GM21447 (cell line): ENCODE measurements around the gene CEP43.

Source experiments
- ATAC-seq: cut with Tn5 transposase; IDR thresholded peaks from one replicate; pipeline ENCODE4 v1.9.1; 2021; ENCODE audit not compliant: unreplicated experiment

CEP43 gene

GRCh38 chr6:166999145-166999883 lies at the start of gene CEP43:
Gene CEP43 (plus strand): TSS chr6:166999397. CDS start chr6:166999413, 16 bp downstream.
- peak; percentile 82 for ATAC-seq

- no peak for ATAC-seq
Measured at GRCh38 chr6:166949528-166950442, 49.4 kb upstream of the CEP43 start.

- ATAC-seq, result peak; percentile 47
Measured at GRCh38 chr6:166950443-166950821, 48.8 kb upstream of the CEP43 start.

- ATAC-seq, result peak; percentile 86
Measured at GRCh38 chr6:166950892-166951669, 48.1 kb upstream of the CEP43 start.

- ATAC-seq, result no peak
Measured at GRCh38 chr6:166951670-166952060, 47.5 kb upstream of the CEP43 start.

GRCh38 chr6:166952121-166952520 lies 47.1 kb upstream of the CEP43 start:
- no peak for ATAC-seq

GRCh38 chr6:166952567-166953486 lies 46.4 kb upstream of the CEP43 start:
- ATAC-seq, result no peak

GRCh38 chr6:166954118-166954713 lies 45.0 kb upstream of the CEP43 start:
- no peak for ATAC-seq

- no peak for ATAC-seq
Measured at GRCh38 chr6:166955121-166955864, 43.9 kb upstream of the CEP43 start.

- ATAC-seq, result peak; percentile 1
Measured at GRCh38 chr6:166955865-166956443, 43.2 kb upstream of the CEP43 start.

GRCh38 chr6:166956444-166957086 lies 42.6 kb upstream of the CEP43 start, which contains the start of gene RNASET2:
Gene RNASET2 (minus strand): TSS chr6:166956550. CDS start chr6:166956182, 368 bp downstream.
- ATAC-seq, result peak; percentile 58

GRCh38 chr6:166957087-166957804 lies 42.0 kb upstream of the CEP43 start:
- ATAC-seq, result peak; percentile 48

GRCh38 chr6:166957805-166958076 lies 41.5 kb upstream of the CEP43 start:
- ATAC-seq, result no peak

- ATAC-seq, result peak; percentile 29
Measured at GRCh38 chr6:166958926-166959861, 40.0 kb upstream of the CEP43 start.

GRCh38 chr6:166959911-166960608 lies 39.1 kb upstream of the CEP43 start:
- ATAC-seq, result no peak

- ATAC-seq, result no peak
Measured at GRCh38 chr6:166960609-166960978, 38.6 kb upstream of the CEP43 start.
